K562 (cell line): Measurements from ENCODE around the gene GDAP2. TPM values are rescaled to one million over a fixed set of nuclear protein-coding genes. Genes with fewer than 3 reads are reported as not detected.

Experiments used
- BRD9 ChIP-seq: fragments of 450-650 bp; IDR thresholded peaks from 2 replicates; pipeline ENCODE4 v1.6.1; 2018; ENCODE audit warnings: low read depth; ENCODE audit not compliant: partially characterized antibody
- DPF2 ChIP-seq: fragments of 450-650 bp; IDR thresholded peaks from 2 replicates; pipeline ENCODE4 v1.6.1; 2016
- E2F5 ChIP-seq: sonication (generic); formaldehyde crosslinking; IDR thresholded peaks from 2 replicates; pipeline ENCODE4 v1.8.0; 2022; ENCODE audit warnings: mild to moderate bottlenecking, missing genetic modification reagents
- FOXA1 ChIP-seq: fragments of 450-650 bp; IDR thresholded peaks from 2 replicates; pipeline ENCODE4 v1.6.1; 2016; ENCODE audit warnings: mild to moderate bottlenecking, borderline replicate concordance
- FOXP4 ChIP-seq: sonication (generic); formaldehyde crosslinking; IDR thresholded peaks from 2 replicates; pipeline ENCODE4 v1.8.0; 2022; ENCODE audit warnings: mild to moderate bottlenecking, missing genetic modification reagents, borderline replicate concordance
- HDAC8 ChIP-seq: fragments of 450-650 bp; IDR thresholded peaks from 2 replicates; pipeline ENCODE4 v1.6.1; 2016; ENCODE audit warnings: mild to moderate bottlenecking, missing genetic modification characterization, moderate library complexity, missing compliant biosample characterization
- HOXB6 ChIP-seq: fragments of 250-450 bp; sonication (Bioruptor Pico); IDR thresholded peaks from 2 replicates; pipeline ENCODE4 v1.5.1; 2022; ENCODE audit warnings: mild to moderate bottlenecking, borderline replicate concordance
- KLF10 ChIP-seq: fragments of 250-450 bp; sonication (Bioruptor Pico); IDR thresholded peaks from 2 replicates; pipeline ENCODE4 v1.6.1; 2021; ENCODE audit warnings: matching md5 sums
- KLF13 ChIP-seq: fragments of 450-650 bp; IDR thresholded peaks from 2 replicates; pipeline ENCODE4 v1.6.1; 2016; ENCODE audit warnings: missing genetic modification characterization, low read depth, mild to moderate bottlenecking, missing compliant biosample characterization, moderate library complexity, borderline replicate concordance
- PBX2 ChIP-seq, 2 experiments: IDR thresholded peaks in 1 of 2; conservative IDR thresholded peaks in 1 of 2; 2 replicates each; pipeline ENCODE4 v1.6.1; 2016; ENCODE audit warnings: low read depth in 2 of 2, mild to moderate bottlenecking in 1 of 2, missing compliant biosample characterization in 1 of 2, missing genetic modification characterization in 1 of 2, moderate library complexity in 1 of 2
- POLR2AphosphoS2 ChIP-seq: IDR thresholded peaks from 2 replicates; pipeline ENCODE4 v1.6.1; 2012; ENCODE audit warnings: low read length, improper control_type of control experiment
- SNIP1 ChIP-seq: fragments of 450-650 bp; IDR thresholded peaks from 2 replicates; pipeline ENCODE4 v1.7.1; 2017; ENCODE audit warnings: low read depth, mild to moderate bottlenecking
- YY1 ChIP-seq, 3 experiments: IDR thresholded peaks; 2 replicates each; pipeline ENCODE4 v1.6.1; 2011; ENCODE audit warnings: low read length in 2 of 3, mild to moderate bottlenecking in 2 of 3, moderate library complexity in 2 of 3, borderline replicate concordance in 1 of 3, control low read depth in 1 of 3, low read depth in 1 of 3; ENCODE audit not compliant: insufficient read depth in 3 of 3, insufficient replicate concordance in 2 of 3, control insufficient read depth in 1 of 3, insufficient read length in 1 of 3; ENCODE audit errors: extremely low read depth in 1 of 3
- ZBTB9 ChIP-seq: fragments of 450-650 bp; formaldehyde crosslinking; IDR thresholded peaks from 2 replicates; pipeline ENCODE4 v1.4.0; 2020; ENCODE audit warnings: mild to moderate bottlenecking, moderate library complexity
- ZNF561 ChIP-seq: fragments of 450-650 bp; formaldehyde crosslinking; conservative IDR thresholded peaks from 2 replicates; pipeline ENCODE4 v1.4.0; 2020; ENCODE audit warnings: mild to moderate bottlenecking, moderate library complexity
- polyA plus RNA-seq, 8 experiments: library from polyadenylated mRNA; depleted of rRNA in 4 of 8; stranded (reverse) in 5 of 8; unstranded in 3 of 8; fragments of >200 nt; fragmentation: Nextera tagmentation in 2 of 8; fragmentation: Illumina TruSeq in 1 of 8; extraction: Ambion mirVana in 2 of 8; extraction: Trizol in 1 of 8; gene quantifications; 2 replicates each; pipeline versions ENCODE4 v1.2.1 to v1.2.3, GENCODE V29; 2011 to 2014; ENCODE audit warnings: inconsistent platforms in 1 of 8, missing spikeins in 1 of 8
- total RNA-seq, 7 experiments: library from RNA; depleted of rRNA in 6 of 7; stranded (reverse); fragments of >200 nt in 6 of 7; fragmentation: Illumina TruSeq in 2 of 7; extraction: Trizol in 2 of 7; gene quantifications; 2 replicates each; pipeline versions ENCODE4 v1.2.1 to v1.2.3, GENCODE V29; 2011 to 2021; ENCODE audit warnings: low replicate concordance in 1 of 7

GDAP2 gene
- total and polyA plus RNA-seq, 9 of the 15 experiments (the other 6 are each of a cell fraction or from before 2014, with no cell fraction given): 4.1 to 23.1 (median 13.2) TPM

- no peak for TF ChIP-seq FOXP4
- TF ChIP-seq KLF13: 0 out of 2 replicates have a peak, but pooled peaks have one; percentile 41
- TF ChIP-seq POLR2AphosphoS2: no peak
- TF ChIP-seq ZNF561: no peak
- no peak for TF ChIP-seq BRD9
- no peak for TF ChIP-seq FOXA1
- TF ChIP-seq HDAC8 (tag): no peak
- TF ChIP-seq YY1 (IDR thresholded peaks at IDR 0.05; ENCODE audit: borderline replicate concordance in 1 of 3, control insufficient read depth in 1 of 3, extremely low read depth in 1 of 3, insufficient read depth in 3 of 3, insufficient read length in 1 of 3, insufficient replicate concordance in 2 of 3, low read depth in 1 of 3, low read length in 2 of 3): no peak
- TF ChIP-seq ZBTB9 (CRISPR knock-in tag): no peak
- TF ChIP-seq E2F5 (CRISPR knock-in tag): no peak
- no peak for TF ChIP-seq PBX2 (CRISPR knock-in tag; IDR thresholded peaks at IDR 0.05; ENCODE audit: low read depth)
- no peak for TF ChIP-seq PBX2 (tag; conservative IDR thresholded peaks at IDR 0.05; ENCODE audit: low read depth)
- no peak for TF ChIP-seq KLF10 (CRISPR knock-in tag)
- no peak; the same call in 1 of the 2 replicates for TF ChIP-seq DPF2
- TF ChIP-seq HOXB6 (CRISPR knock-in tag): no peak
- TF ChIP-seq SNIP1: no peak
These were observed at the start of gene GDAP2, which contains the start of gene WDR3 (continued) for GRCh38 chr1:117929343-117930172.
